ENCODE results near the gene CFD.
"Not testable (repeated sequence)": the region's sequence is repeated elsewhere in the genome, so short reads cannot be mapped to it uniquely, and the experiment has no call there.

CFD gene

DNA sequence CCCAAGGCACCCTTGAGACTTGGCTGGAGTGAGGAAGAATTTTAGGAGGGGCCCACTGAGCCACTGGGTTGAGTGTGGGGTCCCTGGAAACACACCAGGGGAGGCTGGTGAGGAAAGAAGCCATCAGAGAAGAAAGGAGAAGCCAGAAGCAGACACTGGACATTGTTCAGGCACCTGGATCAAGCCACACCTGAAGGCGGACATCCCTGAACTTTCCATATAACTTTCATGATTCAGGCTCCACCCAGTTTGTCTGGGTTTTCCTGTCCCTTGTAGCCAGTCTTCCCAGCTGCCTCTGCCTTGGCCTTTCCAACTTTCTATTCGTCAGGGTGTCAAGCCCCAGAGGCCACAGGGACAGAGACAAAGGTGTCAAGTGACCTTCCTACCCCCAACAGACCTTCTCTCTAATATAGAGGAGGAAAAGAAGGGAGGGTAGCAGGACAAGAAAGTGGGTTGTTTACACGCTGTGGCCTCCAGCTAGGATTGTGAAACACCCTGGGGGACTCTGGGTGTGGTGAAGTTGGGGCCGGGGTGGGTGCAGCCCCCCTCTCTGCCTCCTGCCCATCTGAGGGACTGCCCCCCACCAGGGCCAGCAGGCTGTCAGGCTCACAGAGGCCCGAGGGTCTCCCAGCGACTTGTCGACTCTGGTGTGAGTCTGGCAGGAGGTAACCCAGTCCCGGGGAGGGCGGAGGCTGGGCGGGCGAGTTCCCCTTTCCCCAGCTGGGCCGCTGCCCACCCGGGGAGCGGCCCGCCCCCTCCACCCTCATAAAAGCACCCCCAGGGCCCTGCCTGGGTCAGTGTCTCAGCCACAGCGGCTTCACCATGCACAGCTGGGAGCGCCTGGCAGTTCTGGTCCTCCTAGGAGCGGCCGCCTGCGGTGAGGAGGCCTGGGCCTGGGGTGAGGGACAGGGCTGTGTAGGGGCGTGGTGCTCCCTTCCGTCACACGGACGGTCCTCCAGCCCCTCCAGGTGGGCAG, at the start of gene CFD:
CFD (plus strand) TSS at position 797 of the 976 bp plus-strand sequence; CDS start at position 823, 26 bp downstream.
- no peak for DNase-seq

GRCh38 chr19:810077-810855, 49.2 kb upstream of the CFD start:
- DNase-seq, result no peak

DNA sequence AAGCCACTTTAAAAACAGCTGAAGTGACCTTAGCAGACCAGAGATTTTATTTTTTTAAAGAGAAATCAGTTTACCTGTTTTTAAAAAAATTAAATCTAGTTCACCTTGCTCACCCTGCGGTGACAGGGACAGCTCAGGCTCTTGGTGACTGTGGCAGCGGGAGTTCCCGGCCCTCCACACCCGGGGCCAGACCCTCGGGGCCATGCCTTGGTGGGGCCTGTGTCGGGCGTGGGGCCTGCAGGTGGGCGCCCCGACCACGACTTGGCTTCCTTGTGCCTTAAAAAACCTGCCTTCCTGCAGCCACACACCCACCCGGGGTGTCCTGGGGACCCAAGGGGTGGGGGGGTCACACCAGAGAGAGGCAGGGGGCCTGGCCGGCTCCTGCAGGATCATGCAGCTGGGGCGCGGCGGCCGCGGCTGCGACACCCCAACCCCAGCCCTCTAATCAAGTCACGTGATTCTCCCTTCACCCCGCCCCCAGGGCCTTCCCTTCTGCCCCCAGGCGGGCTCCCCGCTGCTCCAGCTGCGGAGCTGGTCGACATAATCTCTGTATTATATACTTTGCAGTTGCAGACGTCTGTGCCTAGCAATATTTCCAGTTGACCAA, 48.5 kb upstream of the CFD start:
- DNase-seq, result no peak

DNA sequence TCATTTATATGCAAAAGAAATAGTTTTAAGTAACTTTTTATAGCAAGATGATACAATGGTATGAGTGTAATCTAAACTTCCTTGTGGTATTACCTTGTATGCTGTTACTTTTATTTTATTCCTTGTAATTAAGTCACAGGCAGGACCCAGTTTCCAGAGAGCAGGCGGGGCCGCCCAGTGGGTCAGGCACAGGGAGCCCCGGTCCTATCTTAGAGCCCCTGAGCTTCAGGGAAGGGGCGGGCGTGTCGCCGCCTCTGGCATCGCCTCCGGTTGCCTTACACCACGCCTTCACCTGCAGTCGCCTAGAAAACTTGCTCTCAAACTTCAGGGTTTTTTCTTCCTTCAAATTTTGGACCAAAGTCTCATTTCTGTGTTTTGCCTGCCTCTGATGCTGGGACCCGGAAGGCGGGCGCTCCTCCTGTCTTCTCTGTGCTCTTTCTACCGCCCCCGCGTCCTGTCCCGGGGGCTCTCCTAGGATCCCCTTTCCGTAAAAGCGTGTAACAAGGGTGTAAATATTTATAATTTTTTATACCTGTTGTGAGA, 47.9 kb upstream of the CFD start:
- no peak for DNase-seq

- DNase-seq, result no peak
Measured at GRCh38 chr19:812049-812746, 47.3 kb upstream of the CFD start.

DNA sequence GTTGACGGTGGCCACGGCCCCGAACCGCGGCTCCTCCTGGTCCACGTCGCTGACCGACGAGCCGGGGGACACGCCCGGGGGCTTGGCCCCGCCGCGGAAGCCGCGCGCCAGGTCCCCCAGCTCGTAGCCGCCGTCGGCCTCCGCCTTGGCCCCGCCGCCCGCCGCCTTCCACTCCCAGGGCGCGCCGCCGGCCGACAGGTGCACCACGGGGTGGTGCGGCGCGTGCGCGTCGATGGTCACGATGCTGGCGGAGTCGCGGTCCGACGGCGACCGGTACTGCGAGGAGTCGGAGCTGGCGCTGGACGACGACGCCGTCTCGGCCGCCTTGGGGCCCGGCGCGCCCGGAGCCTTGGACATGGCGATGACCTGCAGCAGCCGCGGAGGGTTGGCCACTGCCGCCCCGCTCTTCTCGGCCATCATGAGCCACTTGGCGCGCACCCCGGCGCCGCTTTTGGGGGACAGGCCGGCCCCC, 46.7 kb upstream of the CFD start:
- DNase-seq, result no peak

- no peak for DNase-seq
Measured at GRCh38 chr19:813219-814151, 46.0 kb upstream of the CFD start.

DNA sequence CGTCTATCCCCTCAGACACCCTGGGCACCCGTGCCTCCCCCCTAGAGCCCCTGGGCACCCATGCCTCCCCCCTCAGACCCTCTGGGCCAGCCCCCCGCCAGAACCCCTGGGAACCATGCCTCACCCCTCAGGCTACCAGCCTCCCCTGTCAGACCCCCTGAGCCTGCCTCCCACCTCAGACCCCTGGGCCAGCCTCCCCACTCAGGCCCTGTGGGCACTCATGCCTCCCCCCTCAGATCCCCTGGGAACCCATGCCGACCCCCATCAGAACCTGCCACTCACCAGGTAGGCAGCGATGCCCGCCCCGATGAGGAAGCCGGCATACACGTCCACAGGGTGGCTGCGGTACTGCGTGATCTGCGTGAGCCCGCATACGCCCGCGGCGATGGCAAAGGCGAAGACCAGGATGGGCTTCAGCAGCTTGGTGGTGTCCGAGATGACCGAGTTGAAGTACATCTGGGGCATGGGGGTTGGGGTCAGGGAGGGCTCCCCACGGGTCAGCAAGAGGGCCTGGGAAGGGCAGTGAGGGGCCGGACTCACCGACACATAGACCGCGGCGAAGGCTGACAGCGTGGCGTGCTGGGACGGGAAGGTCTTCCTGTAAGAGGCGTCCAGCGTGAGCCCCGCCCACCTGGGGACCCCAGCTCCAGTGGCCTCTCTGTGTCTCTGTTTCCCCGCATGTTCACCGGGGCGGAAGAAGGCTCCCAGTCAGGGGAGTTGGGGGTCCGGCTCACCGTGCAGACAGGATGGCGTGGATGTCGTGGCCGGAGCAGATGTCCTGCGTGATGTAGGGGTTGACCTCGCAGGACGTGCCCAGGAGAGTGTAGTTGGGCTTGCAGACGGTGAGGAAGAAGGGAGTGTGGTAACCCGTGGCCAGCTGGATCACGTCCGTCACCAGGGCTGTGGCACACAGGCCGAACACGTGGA, 45.0 kb upstream of the CFD start:
- DNase-seq, result no peak

GRCh38 chr19:815079-815774, 44.2 kb upstream of the CFD start:
- DNase-seq, result no peak

- DNase-seq, result no peak
Measured at GRCh38 chr19:815775-816499, 43.5 kb upstream of the CFD start.

DNA sequence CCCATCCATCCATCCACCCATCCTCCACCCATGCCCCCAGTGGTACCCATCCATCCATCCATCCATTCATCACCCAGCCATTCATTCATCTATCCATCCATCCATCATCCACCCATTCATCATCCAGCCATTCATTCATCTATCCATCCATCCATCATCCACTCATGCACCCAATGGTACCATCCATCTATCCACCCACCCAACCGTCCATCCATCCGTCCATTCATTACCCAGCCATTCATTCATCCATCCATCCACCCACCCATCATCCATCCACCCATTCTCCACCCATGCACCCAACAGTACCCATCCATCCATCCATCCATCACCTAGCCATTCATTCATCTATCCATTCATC, 43.0 kb upstream of the CFD start:
- DNase-seq, result no peak

DNA sequence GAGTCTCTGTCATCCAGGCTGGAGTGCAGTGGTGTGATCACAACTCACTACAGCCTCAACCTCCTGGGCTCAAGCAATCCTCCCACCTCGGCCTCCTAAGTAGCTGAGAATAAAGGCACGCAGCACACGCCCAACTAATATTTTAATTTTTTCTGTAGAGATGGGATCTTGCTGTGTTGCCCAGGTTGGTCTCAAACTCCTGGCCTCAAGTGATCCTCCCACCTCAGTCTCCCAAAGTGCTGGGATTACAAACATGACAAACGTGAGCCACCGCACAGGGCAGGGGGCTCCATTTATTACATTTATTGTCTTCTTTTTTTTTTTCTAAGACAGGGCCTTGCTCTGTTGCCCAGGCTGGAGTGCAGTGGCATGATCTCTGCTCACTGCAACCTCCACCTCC, 39.3 kb upstream of the CFD start:
- not testable (repeated sequence) for DNase-seq

DNA sequence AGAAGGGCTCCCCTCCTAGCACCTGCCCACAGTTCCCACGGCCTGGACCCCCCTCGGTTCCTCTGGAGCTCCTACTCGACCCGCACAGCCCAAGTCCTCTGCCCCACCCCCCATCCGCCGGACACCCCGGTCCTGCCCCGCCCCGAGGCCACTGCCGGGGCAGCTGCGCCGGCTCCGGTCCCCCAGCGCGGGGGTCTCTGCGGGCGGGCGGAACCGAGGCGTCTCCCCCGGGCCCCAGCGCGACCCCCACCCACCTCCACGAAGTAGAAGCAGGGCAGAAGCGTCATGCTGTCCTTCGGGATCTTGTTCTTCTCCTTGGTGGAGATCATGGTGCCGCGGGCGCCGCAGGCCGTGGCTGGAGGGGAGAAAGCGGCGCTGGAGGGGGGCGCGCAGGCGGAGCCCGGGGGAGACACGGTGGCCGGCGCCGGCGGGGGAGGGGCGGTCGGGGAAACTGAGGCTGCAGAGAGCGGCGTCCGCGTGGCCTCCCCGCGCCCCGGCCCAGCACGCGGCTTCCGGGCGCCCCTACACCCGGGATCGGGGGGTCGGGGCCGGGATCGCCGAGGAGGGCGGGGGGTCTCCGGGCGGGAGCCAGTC, 38.1 kb upstream of the CFD start:
- no peak for DNase-seq

GRCh38 chr19:821825-822503, 37.5 kb upstream of the CFD start, which contains the start of gene PLPPR3:
Gene PLPPR3 (minus strand): TSS chr19:821955. CDS start chr19:821559, 396 bp downstream.
- DNase-seq, result no peak

DNA sequence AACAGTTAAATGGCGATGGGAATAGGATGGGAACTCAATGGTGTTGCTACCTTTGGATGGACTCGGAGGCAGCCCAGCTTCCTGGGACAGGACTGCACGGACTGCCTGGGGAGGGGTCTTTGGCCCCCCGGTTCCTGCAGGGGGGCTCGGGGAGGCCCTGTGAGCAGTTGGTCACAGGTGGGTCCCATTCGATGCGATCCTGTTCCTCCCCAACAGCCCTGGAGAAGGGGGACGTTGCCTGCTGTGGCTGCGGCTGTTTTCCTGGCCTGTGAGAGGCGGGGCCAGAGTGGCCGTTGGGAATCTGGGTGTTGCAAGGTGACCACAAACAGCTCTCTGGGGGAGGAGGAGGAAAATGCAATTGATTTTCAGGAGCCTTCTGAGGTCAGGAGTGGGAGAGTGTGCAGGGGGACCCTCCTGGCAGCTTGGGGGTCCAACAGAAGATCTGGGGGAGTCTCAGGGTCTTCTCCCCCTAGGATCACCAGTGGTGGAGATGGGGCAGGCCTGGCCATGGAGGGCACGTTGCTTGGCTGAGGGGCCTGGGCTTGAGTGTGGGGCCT, 35.8 kb upstream of the CFD start:
- no peak for DNase-seq

DNA sequence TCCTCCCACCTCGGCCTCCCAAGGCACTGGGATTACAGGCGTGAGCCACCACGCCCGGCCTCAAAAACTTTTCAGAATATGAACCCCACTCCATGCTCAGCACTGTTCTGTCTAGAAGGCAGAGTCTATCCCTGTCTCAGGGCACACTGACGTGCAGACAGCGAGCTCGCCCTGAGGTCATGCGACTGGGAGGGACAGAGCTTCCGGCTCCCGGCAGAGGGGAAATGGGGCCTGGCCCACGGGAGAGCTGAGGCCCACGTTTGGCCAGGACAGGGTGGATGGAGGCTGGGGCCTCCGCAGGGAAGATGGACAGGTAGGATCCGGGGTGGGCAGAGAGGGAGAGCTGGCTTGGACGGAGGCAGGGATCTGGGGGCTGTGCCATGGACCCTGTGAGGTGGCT, 34.6 kb upstream of the CFD start:
- no peak for DNase-seq

Measured in activated CD4-positive, CD25-positive, alpha-beta regulatory T cell (primary cell).